Activated CD8-positive, alpha-beta T cell treated with anti-CD3 and anti-CD28 coated beads for 36 hours (primary cell): ENCODE measurements around the gene GM2A. TPM values are rescaled to one million over a fixed set of nuclear protein-coding genes. Genes with fewer than 3 reads are reported as not detected.

Experiments used
- ATAC-seq: fragments of 200-7000 bp; cut with Tn5 transposase; one replicate; pipeline ENCODE4 v1.10.0; 2021; ENCODE audit warnings: mild to moderate bottlenecking, moderate library complexity
- CTCF ChIA-PET: fragments of 350-600 bp; sonication (Branson Sonifier 250); formaldehyde crosslinking; loops from one replicate; lab custom pipeline; 2021; ENCODE audit warnings: antibody characterized with exemption; lab: Charles Lee
- POLR2A ChIA-PET: fragments of 350-600 bp; sonication (Branson Sonifier 250); formaldehyde crosslinking; loops from one replicate; lab custom pipeline; 2021; ENCODE audit warnings: antibody characterized with exemption; lab: Charles Lee
- DNase-seq: peaks from one replicate; pipeline ENCODE4 v3.0.0-alpha.2; 2020
- H3K27ac Mint-ChIP-seq: one replicate; pipeline ENCODE4 v1.8.0; 2021; ENCODE audit warnings: mild to moderate bottlenecking, mixed read lengths
- H3K27me3 Mint-ChIP-seq: one replicate; pipeline ENCODE4 v1.8.0; 2021; ENCODE audit warnings: mixed read lengths
- H3K36me3 Mint-ChIP-seq: one replicate; pipeline ENCODE4 v1.8.0; 2021; ENCODE audit warnings: low read depth, mixed read lengths
- H3K4me1 Mint-ChIP-seq: one replicate; pipeline ENCODE4 v1.8.0; 2021; ENCODE audit warnings: low read depth, mixed read lengths
- H3K4me3 Mint-ChIP-seq: one replicate; pipeline ENCODE4 v1.8.0; 2021; ENCODE audit warnings: mild to moderate bottlenecking, moderate library complexity, mixed read lengths
- H3K9me3 Mint-ChIP-seq: one replicate; pipeline ENCODE4 v1.8.0; 2021; ENCODE audit warnings: mixed read lengths
- CTCF ChIP-seq: fragments of 200-600 bp; IDR thresholded peaks from one replicate; pipeline ENCODE4 v1.8.0; 2022; ENCODE audit warnings: antibody characterized with exemption, mild to moderate bottlenecking
- intact Hi-C: fragments of 100-400 bp; cut with micrococcal nuclease; formaldehyde crosslinking; loops from one replicate; pipeline ENCODE4 v1.10.0; 2022
- total RNA-seq, 2 experiments: library from RNA; stranded (reverse); gene quantifications; one replicate each; pipeline ENCODE4 v1.2.3, GENCODE V29; 2021

Gene GM2A
- total RNA-seq, 2 experiments from 2014 or later, result 13.3 to 13.7 TPM

- Mint-ChIP-seq H3K9me3 (no peaks in the 10 kb centered on the region), H3K4me3 (no peak overlapping the region), H3K36me3 (peaks cover 6% of the 10 kb centered on the region), H3K27ac (peak overlapping the region; percentile 47), H3K4me1 (peaks cover 8% of the 10 kb centered on the region), H3K27me3 (no peaks in the 10 kb centered on the region)
- intact Hi-C loops, result no loop called here
- ATAC-seq, result peak; percentile 91
- POLR2A ChIA-PET, result interaction anchor here (1.2 kb wide), 1 partner anchor 11 kb away, joined by 4 read pairs; no protein-coding TSS in a partner anchor
- peak; percentile 32 for DNase-seq
- no peak for TF ChIP-seq CTCF
- CTCF ChIA-PET, result interaction anchor here (1.1 to 1.4 kb wide), 2 partner anchors 26 to 183 kb away, joined by 3 to 4 read pairs; partner anchors contain the start of gene SLC36A1
Measured at GRCh38 chr5:151264113-151264512, 11.1 kb downstream of the GM2A start.

GRCh38 chr5:151267491-151268260 lies 14.7 kb downstream of the GM2A start:
- Mint-ChIP-seq H3K4me1 (peaks cover 8% of the 10 kb centered on the region), H3K9me3 (no peaks in the 10 kb centered on the region), H3K36me3 (peaks cover 6% of the 10 kb centered on the region), H3K27ac (no peak overlapping the region), H3K27me3 (no peaks in the 10 kb centered on the region), H3K4me3 (no peak overlapping the region)
- no peak for DNase-seq
- ChIA-PET CTCF (no interaction called here), POLR2A (no interaction called here)
- ATAC-seq, result no peak
- intact Hi-C loops, result no loop called here
- TF ChIP-seq CTCF, result no peak

- DNase-seq (no peak), ATAC-seq (peak; percentile 92)
- Mint-ChIP-seq H3K27ac (no peak overlapping the region), H3K36me3 (peaks cover 6% of the 10 kb centered on the region), H3K27me3 (no peaks in the 10 kb centered on the region), H3K9me3 (no peaks in the 10 kb centered on the region), H3K4me3 (no peak overlapping the region), H3K4me1 (peaks cover 1% of the 10 kb centered on the region)
- POLR2A ChIA-PET, result no interaction called here
- TF ChIP-seq CTCF, result no peak
- CTCF ChIA-PET, result no interaction called here
- intact Hi-C loops, result no loop called here
Measured at GRCh38 chr5:151270599-151270998, 17.6 kb downstream of the GM2A start.

GRCh38 chr5:151271336-151271735 lies 18.4 kb downstream of the GM2A start:
- H3K4me1 Mint-ChIP-seq, result peaks cover 1% of the 10 kb centered on the region
- intact Hi-C loops, result no loop called here
- no peak overlapping the region for H3K4me3 Mint-ChIP-seq
- H3K9me3 Mint-ChIP-seq, result no peaks in the 10 kb centered on the region
- no peak for TF ChIP-seq CTCF
- ChIA-PET POLR2A (no interaction called here), CTCF (no interaction called here)
- H3K27me3 Mint-ChIP-seq, result no peaks in the 10 kb centered on the region
- DNase-seq, result no peak
- H3K36me3 Mint-ChIP-seq, result peaks cover 6% of the 10 kb centered on the region
- H3K27ac Mint-ChIP-seq, result no peak overlapping the region
- ATAC-seq, result no peak

GRCh38 chr5:151274666-151275065 lies 21.7 kb downstream of the GM2A start:
- no peak overlapping the region for H3K4me3 Mint-ChIP-seq
- H3K4me1 Mint-ChIP-seq, result no peaks in the 10 kb centered on the region
- intact Hi-C loops, result no loop called here
- H3K36me3 Mint-ChIP-seq, result no peaks in the 10 kb centered on the region
- H3K27ac Mint-ChIP-seq, result no peak overlapping the region
- ATAC-seq (no peak), DNase-seq (no peak)
- H3K27me3 Mint-ChIP-seq, result no peaks in the 10 kb centered on the region
- POLR2A ChIA-PET, result interaction anchor here (0.6 to 1.2 kb wide), 2 partner anchors 13 to 159 kb away, joined by 3 to 5 read pairs; no protein-coding TSS in a partner anchor
- CTCF ChIA-PET, result interaction anchor here (1.4 to 1.5 kb wide), 2 partner anchors 9 to 41 kb away, joined by 3 to 7 read pairs; no protein-coding TSS in a partner anchor
- no peak for TF ChIP-seq CTCF
- H3K9me3 Mint-ChIP-seq, result no peaks in the 10 kb centered on the region
